Activated T-helper 2 cell treated with anti-CD3 and anti-CD28 coated beads, Interferon-gamma antibody, Interleukin-2, Interleukin-4, amounts not matched to agents 10 μg/mL and 5 μg/mL and 100 μg/mL, durations not matched to agents 14 hours and 24 hours and 36 hours (primary cell): ENCODE results near the gene FYB1. TPM values are rescaled to one million over a fixed set of nuclear protein-coding genes. Genes with fewer than 3 reads are reported as not detected.
A peak's percentile ranks its signal among the peaks of the same experiment; 100 is the strongest.
"Not testable (repeated sequence)": the region's sequence is repeated elsewhere in the genome, so short reads cannot be mapped to it uniquely, and the experiment has no call there.

Experiments used
- DNase-seq: peaks from one replicate; pipeline ENCODE4 v3.0.0; 2021; ENCODE audit warnings: low spot score
- H3K27ac Mint-ChIP-seq: one replicate; pipeline ENCODE4 v1.8.0; 2021; ENCODE audit warnings: mixed read lengths
- H3K27me3 Mint-ChIP-seq: one replicate; pipeline ENCODE4 v1.8.0; 2021; ENCODE audit warnings: low read depth, mixed read lengths
- H3K36me3 Mint-ChIP-seq: one replicate; pipeline ENCODE4 v1.8.0; 2021; ENCODE audit warnings: low read depth, mixed read lengths
- H3K4me1 Mint-ChIP-seq: one replicate; pipeline ENCODE4 v1.8.0; 2021; ENCODE audit warnings: low read depth, mixed read lengths
- H3K4me3 Mint-ChIP-seq: one replicate; pipeline ENCODE4 v1.8.0; 2021; ENCODE audit warnings: low read depth, mild to moderate bottlenecking, moderate library complexity, mixed read lengths
- H3K9me3 Mint-ChIP-seq: one replicate; pipeline ENCODE4 v1.8.0; 2021; ENCODE audit warnings: mixed read lengths
- intact Hi-C: fragments of 100-400 bp; cut with micrococcal nuclease; formaldehyde crosslinking; loops from one replicate; pipeline ENCODE4 v1.15.1; 2023
- total RNA-seq: library from RNA; stranded (reverse); gene quantifications from 2 replicates; pipeline ENCODE4 v1.2.3, GENCODE V29; 2022

Gene FYB1
- total RNA-seq, 1 donor from 2014 or later: 70.7 TPM

GRCh38 chr5:39187831-39188731 is 31.3 kb downstream of the FYB1 start:
- H3K4me3 Mint-ChIP-seq: peak overlapping the region; percentile 74
- H3K36me3 Mint-ChIP-seq: peaks cover 9% of the 10 kb centered on the region
- intact Hi-C loops: loop anchor here (1.0 to 5.0 kb wide), 4 partner anchors 11 to 1294 kb away; no protein-coding TSS in a partner anchor
- H3K4me1 Mint-ChIP-seq: peaks cover 78% of the 10 kb centered on the region
- no peaks in the 10 kb centered on the region for H3K9me3 Mint-ChIP-seq
- no peak for DNase-seq
- no peaks in the 10 kb centered on the region for H3K27me3 Mint-ChIP-seq
- peak overlapping the region; percentile 95 for H3K27ac Mint-ChIP-seq

DNA sequence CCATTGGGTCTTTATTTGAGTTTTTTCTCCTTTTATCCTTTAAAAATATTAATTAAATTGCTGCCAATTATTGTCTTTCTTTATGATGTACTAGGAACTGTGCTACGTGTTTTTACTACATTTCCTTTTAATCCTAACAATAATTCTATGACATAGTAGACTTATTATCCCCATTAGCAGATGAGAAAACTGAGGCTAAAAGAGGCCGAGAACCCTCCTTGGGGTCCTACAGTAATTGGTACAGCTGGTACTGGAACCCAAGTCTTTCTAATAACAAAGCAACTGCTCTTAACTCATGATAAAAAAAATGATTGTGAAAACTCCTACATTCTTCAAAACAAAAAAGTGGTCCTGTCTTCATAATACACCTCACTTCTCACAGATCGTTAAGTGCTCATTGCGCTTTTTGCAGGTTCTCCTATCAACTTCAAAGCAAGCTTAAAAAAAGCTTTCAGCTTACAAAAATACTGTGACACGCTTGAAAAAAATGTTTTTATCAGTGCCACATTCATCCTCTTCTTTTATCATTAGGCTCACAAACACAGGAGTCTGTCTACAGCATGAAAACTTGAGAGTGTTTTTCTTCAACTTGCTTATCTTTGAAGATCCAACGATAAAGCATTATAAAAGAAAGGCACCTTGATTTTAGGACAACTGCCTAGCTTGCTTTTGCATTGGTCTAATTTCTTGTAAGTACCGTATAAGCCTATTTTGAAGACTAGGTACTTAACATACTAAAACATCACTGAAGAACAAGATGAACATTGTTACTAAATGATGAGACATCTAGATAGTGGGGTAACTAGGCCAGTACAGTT is 32.4 kb downstream of the FYB1 start:
- peaks cover 11% of the 10 kb centered on the region for H3K36me3 Mint-ChIP-seq

GRCh38 chr5:39186289-39186688 is 33.1 kb downstream of the FYB1 start:
- Mint-ChIP-seq H3K4me1 (peaks cover 76% of the 10 kb centered on the region), H3K36me3 (peaks cover 16% of the 10 kb centered on the region), H3K27ac (peak overlapping the region; percentile 96), H3K9me3 (no peaks in the 10 kb centered on the region), H3K27me3 (no peaks in the 10 kb centered on the region), H3K4me3 (peak overlapping the region; percentile 79)
- intact Hi-C loops: loop anchor here (5.0 kb wide), 2 partner anchors 34 to 1296 kb away; no protein-coding TSS in a partner anchor
- no peak for DNase-seq

More for the DNA sequence above, 32.4 kb downstream of the FYB1 start:
- DNase-seq: no peak
- H3K4me1 Mint-ChIP-seq: peaks cover 76% of the 10 kb centered on the region
- peak overlapping the region; percentile 95 for H3K27ac Mint-ChIP-seq
- no peaks in the 10 kb centered on the region for H3K9me3 Mint-ChIP-seq
- H3K4me3 Mint-ChIP-seq: peak overlapping the region; percentile 63
- no peaks in the 10 kb centered on the region for H3K27me3 Mint-ChIP-seq
- intact Hi-C loops: loop anchor here (5.0 kb wide), 2 partner anchors 35 to 1295 kb away; no protein-coding TSS in a partner anchor

- H3K27me3 Mint-ChIP-seq: no peaks in the 10 kb centered on the region
- peak overlapping the region; percentile 79 for H3K4me3 Mint-ChIP-seq
- DNase-seq: no peak
- intact Hi-C loops: loop anchor here (5.0 kb wide), 2 partner anchors 33 to 1297 kb away; no protein-coding TSS in a partner anchor
- no peaks in the 10 kb centered on the region for H3K9me3 Mint-ChIP-seq
- H3K27ac Mint-ChIP-seq: peak overlapping the region; percentile 96
- H3K4me1 Mint-ChIP-seq: peaks cover 75% of the 10 kb centered on the region
- peaks cover 16% of the 10 kb centered on the region for H3K36me3 Mint-ChIP-seq
Observed at GRCh38 chr5:39185761-39186160, 33.6 kb downstream of the FYB1 start.

- not testable (repeated sequence) for H3K9me3 Mint-ChIP-seq, DNase-seq, H3K27me3 Mint-ChIP-seq
- intact Hi-C loops: loop anchor here (5.0 to 10.0 kb wide), 2 partner anchors 102 to 1045 kb away; no protein-coding TSS in a partner anchor
- Mint-ChIP-seq H3K27ac (peak overlapping the region; percentile 84), H3K4me3 (peak overlapping the region; percentile 69), H3K4me1 (peaks cover 79% of the 10 kb centered on the region), H3K36me3 (peaks cover 27% of the 10 kb centered on the region)
Observed at GRCh38 chr5:39179561-39179960, 39.8 kb downstream of the FYB1 start.

- Mint-ChIP-seq H3K4me1 (peaks cover 83% of the 10 kb centered on the region), H3K36me3 (peaks cover 31% of the 10 kb centered on the region), H3K27me3 (no peaks in the 10 kb centered on the region), H3K4me3 (peak overlapping the region; percentile 69), H3K9me3 (peaks cover 1% of the 10 kb centered on the region), H3K27ac (peak overlapping the region; percentile 84)
- no peak for DNase-seq
- intact Hi-C loops: loop anchor here (5.0 to 10.0 kb wide), 2 partner anchors 102 to 1046 kb away; no protein-coding TSS in a partner anchor
Observed at GRCh38 chr5:39178861-39179260, 40.5 kb downstream of the FYB1 start.

- peak overlapping the region; percentile 84 for H3K27ac Mint-ChIP-seq
- peaks cover 32% of the 10 kb centered on the region for H3K36me3 Mint-ChIP-seq
- H3K4me1 Mint-ChIP-seq: peaks cover 83% of the 10 kb centered on the region
- H3K4me3 Mint-ChIP-seq: peak overlapping the region; percentile 69
- intact Hi-C loops: loop anchor here (5.0 to 10.0 kb wide), 2 partner anchors 101 to 1047 kb away; no protein-coding TSS in a partner anchor
- peaks cover 8% of the 10 kb centered on the region for H3K9me3 Mint-ChIP-seq
- no peak for DNase-seq
- no peaks in the 10 kb centered on the region for H3K27me3 Mint-ChIP-seq
Observed at GRCh38 chr5:39178171-39178570, 41.2 kb downstream of the FYB1 start.

DNA sequence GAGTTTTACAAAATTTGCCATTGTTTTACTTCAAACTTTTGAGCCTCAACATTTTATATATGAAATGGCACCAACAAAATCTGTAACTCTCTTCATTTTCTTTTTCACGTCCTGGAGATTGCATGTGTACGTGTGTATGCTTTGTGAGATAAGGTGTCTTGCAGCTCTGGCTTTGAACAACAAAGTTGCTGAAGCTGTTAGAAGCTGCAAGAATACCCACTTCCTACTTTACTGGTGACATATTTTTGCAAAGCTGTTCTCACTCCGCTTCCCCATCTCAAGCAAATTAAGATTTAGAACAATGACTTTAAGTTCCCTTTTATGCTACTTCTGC is 41.8 kb downstream of the FYB1 start:
- peaks cover 85% of the 10 kb centered on the region for H3K4me1 Mint-ChIP-seq
- no peak for DNase-seq
- H3K27me3 Mint-ChIP-seq: no peaks in the 10 kb centered on the region
- H3K27ac Mint-ChIP-seq: peak overlapping the region; percentile 84
- H3K4me3 Mint-ChIP-seq: peak overlapping the region; percentile 69
- peaks cover 38% of the 10 kb centered on the region for H3K36me3 Mint-ChIP-seq
- H3K9me3 Mint-ChIP-seq: peaks cover 14% of the 10 kb centered on the region
- intact Hi-C loops: loop anchor here (1.0 to 10.0 kb wide), 6 partner anchors 11 to 1047 kb away; no protein-coding TSS in a partner anchor

DNA sequence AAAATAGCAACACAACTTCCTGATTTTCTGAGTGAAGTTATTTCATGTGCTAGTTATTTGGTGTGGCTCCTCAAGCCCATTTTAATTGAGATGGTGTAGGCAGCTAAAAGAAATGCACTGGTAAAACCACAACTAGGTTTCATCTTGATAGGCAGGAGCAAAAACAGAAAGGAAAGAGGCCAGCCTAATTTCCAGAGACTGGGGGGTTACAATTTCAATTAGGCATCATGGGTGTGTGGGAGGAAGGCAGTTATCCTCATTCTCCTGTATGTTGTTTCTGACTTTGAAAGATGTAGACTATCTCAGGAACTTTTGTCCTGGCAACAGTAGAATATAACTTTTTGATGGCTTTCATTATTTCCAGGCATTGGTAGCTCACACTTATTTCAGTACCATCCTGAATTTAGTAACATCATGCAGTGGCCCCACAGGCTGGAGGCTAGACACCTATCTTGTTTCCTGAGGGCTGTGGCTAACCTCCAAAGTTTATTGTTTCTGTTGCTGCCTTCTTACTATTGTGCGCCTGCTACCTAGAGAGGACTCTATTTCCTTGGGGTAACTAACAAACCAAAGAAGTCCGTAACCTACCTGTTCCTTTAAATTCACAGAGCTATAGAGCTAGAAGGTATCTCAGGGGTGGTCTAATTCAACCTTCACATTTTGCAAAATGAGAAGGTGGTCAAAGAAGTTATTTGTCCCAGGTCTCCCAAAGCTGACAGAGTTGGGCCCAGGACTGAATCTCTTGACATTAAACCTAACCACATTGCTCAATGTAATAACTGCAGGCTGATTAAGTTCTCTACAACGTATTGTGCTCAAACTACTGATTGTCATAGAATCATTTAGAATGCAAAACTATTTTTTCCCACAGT is 42.4 kb downstream of the FYB1 start:
- peak overlapping the region; percentile 84 for H3K27ac Mint-ChIP-seq
- peaks cover 81% of the 10 kb centered on the region for H3K4me1 Mint-ChIP-seq
- H3K4me3 Mint-ChIP-seq: peak overlapping the region; percentile 69
- peak; percentile 66 for DNase-seq
- H3K9me3 Mint-ChIP-seq: peaks cover 15% of the 10 kb centered on the region
- peaks cover 38% of the 10 kb centered on the region for H3K36me3 Mint-ChIP-seq
- no peaks in the 10 kb centered on the region for H3K27me3 Mint-ChIP-seq
- intact Hi-C loops: loop anchor here (1.0 to 10.0 kb wide), 6 partner anchors 11 to 1048 kb away; no protein-coding TSS in a partner anchor

GRCh38 chr5:39175273-39175955 is 43.9 kb downstream of the FYB1 start:
- peak overlapping the region; percentile 2 for H3K4me3 Mint-ChIP-seq
- intact Hi-C loops: loop anchor here (5.0 to 10.0 kb wide), 2 partner anchors 98 to 1049 kb away; no protein-coding TSS in a partner anchor
- no peaks in the 10 kb centered on the region for H3K27me3 Mint-ChIP-seq
- DNase-seq: no peak
- H3K36me3 Mint-ChIP-seq: peaks cover 43% of the 10 kb centered on the region
- H3K27ac Mint-ChIP-seq: peak overlapping the region; percentile 46
- H3K4me1 Mint-ChIP-seq: peaks cover 81% of the 10 kb centered on the region
- peaks cover 15% of the 10 kb centered on the region for H3K9me3 Mint-ChIP-seq

DNA sequence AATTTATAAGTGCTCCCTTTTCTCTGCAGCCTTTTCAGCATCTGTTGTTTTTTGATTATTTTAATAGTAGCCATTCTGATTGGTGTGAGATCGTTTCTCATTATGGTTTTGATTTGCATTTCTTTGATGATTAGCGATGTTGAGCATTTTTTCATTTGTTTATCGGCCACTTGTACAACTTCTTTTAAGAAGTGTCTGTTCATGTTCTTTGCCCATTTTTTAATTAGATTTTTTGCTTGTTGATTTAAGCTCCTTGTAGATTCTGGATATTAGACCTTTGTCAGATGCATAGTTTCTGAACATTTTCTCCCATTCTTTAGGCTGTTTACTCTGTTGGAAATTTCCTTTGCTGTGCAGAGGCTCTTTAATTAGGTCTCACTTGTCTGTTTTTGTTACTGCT is 46.3 kb downstream of the FYB1 start:
- Mint-ChIP-seq H3K27me3 (no peaks in the 10 kb centered on the region), H3K9me3 (peaks cover 15% of the 10 kb centered on the region), H3K4me3 (no peak overlapping the region), H3K27ac (no peak overlapping the region), H3K4me1 (peaks cover 72% of the 10 kb centered on the region), H3K36me3 (peaks cover 54% of the 10 kb centered on the region)
- DNase-seq: no peak
- intact Hi-C loops: loop anchor here (10.0 kb wide), 1 partner anchor 1052 kb away; no protein-coding TSS in a partner anchor
